ENCODE measurements around the gene PLCD3.

The PLCD3 gene

GRCh38 chr17:45098081-45098868, 34.0 kb downstream of the PLCD3 start:
- no peak for TF ChIP-seq CTCF (IDR thresholded peaks at IDR 0.05; ENCODE audit: low read depth, low read length)
- DNase-seq (ENCODE audit: extremely low read depth, low read depth), result no peak

- no peak for TF ChIP-seq CTCF (IDR thresholded peaks at IDR 0.05; ENCODE audit: low read depth, low read length)
- DNase-seq (ENCODE audit: extremely low read depth, low read depth), result no peak
These were observed 35.4 kb downstream of the PLCD3 start for GRCh38 chr17:45096926-45097325.

- no peak for DNase-seq (ENCODE audit: extremely low read depth, low read depth)
- TF ChIP-seq CTCF (IDR thresholded peaks at IDR 0.05; ENCODE audit: low read depth, low read length), result peak; percentile 71
These were observed 36.2 kb downstream of the PLCD3 start for GRCh38 chr17:45096141-45096540.

- no peak for DNase-seq (ENCODE audit: extremely low read depth, low read depth)
- TF ChIP-seq CTCF (IDR thresholded peaks at IDR 0.05; ENCODE audit: low read depth, low read length), result no peak
These were observed 38.7 kb downstream of the PLCD3 start for GRCh38 chr17:45093444-45094110.

GRCh38 chr17:45092911-45093430, 39.3 kb downstream of the PLCD3 start:
- peak; percentile 95 for DNase-seq (ENCODE audit: extremely low read depth, low read depth)
- TF ChIP-seq CTCF (IDR thresholded peaks at IDR 0.05; ENCODE audit: low read depth, low read length), result no peak

GRCh38 chr17:45091778-45092425, 40.4 kb downstream of the PLCD3 start:
- DNase-seq (ENCODE audit: extremely low read depth, low read depth), result no peak
- TF ChIP-seq CTCF (IDR thresholded peaks at IDR 0.05; ENCODE audit: low read depth, low read length), result no peak

GRCh38 chr17:45090711-45091110, 41.6 kb downstream of the PLCD3 start:
- DNase-seq (ENCODE audit: extremely low read depth, low read depth), result no peak
- no peak for TF ChIP-seq CTCF (IDR thresholded peaks at IDR 0.05; ENCODE audit: low read depth, low read length)

Measured in AG09319 (cell line).